ENCODE results near the gene COMMD4.
"Not testable (repeated sequence)": the region's sequence is repeated elsewhere in the genome, so short reads cannot be mapped to it uniquely, and the experiment has no call there.

The COMMD4 gene

DNA sequence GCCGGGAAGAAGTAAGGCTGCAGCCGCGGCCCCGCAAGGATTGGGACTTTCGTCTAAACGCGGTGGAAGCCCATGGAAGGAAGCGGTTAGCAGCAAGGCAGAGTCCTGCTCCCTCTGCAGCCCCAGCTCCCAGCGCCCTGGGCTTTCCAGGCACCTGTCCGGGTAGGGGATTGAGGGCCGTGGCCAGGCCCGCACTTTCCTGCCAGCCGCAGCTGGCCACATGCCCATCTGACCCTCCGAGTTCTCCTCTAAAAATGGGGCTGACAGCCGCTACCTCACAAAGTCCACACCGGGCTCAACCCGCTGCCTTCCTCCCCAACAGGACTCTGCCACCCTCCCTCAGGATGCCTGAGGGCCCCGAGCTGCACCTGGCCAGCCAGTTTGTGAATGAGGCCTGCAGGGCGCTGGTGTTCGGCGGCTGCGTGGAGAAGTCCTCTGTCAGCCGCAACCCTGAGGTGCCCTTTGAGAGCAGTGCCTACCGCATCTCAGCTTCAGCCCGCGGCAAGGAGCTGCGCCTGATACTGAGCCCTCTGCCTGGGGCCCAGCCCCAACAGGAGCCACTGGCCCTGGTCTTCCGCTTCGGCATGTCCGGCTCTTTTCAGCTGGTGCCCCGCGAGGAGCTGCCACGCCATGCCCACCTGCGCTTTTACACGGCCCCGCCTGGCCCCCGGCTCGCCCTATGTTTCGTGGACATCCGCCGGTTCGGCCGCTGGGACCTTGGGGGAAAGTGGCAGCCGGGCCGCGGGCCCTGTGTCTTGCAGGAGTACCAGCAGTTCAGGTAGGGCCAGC is 12.9 kb downstream of the COMMD4 start:
- TF ChIP-seq, protein P1, sequence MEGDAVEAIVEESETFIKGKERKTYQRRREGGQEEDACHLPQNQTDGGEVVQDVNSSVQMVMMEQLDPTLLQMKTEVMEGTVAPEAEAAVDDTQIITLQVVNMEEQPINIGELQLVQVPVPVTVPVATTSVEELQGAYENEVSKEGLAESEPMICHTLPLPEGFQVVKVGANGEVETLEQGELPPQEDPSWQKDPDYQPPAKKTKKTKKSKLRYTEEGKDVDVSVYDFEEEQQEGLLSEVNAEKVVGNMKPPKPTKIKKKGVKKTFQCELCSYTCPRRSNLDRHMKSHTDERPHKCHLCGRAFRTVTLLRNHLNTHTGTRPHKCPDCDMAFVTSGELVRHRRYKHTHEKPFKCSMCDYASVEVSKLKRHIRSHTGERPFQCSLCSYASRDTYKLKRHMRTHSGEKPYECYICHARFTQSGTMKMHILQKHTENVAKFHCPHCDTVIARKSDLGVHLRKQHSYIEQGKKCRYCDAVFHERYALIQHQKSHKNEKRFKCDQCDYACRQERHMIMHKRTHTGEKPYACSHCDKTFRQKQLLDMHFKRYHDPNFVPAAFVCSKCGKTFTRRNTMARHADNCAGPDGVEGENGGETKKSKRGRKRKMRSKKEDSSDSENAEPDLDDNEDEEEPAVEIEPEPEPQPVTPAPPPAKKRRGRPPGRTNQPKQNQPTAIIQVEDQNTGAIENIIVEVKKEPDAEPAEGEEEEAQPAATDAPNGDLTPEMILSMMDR (IDR thresholded peaks at IDR 0.05; ENCODE audit: low read depth, low read length, missing control alignments), result no peak
- no peak overlapping the region for H3K4me3 ChIP-seq (ENCODE audit: low read depth, low read length)
- DNase-seq (ENCODE audit: low read depth), result no peak

GRCh38 chr15:75349351-75349669 is 13.4 kb downstream of the COMMD4 start:
- DNase-seq (ENCODE audit: low read depth); H3K4me3 ChIP-seq (ENCODE audit: low read depth, low read length): not testable (repeated sequence)

DNA sequence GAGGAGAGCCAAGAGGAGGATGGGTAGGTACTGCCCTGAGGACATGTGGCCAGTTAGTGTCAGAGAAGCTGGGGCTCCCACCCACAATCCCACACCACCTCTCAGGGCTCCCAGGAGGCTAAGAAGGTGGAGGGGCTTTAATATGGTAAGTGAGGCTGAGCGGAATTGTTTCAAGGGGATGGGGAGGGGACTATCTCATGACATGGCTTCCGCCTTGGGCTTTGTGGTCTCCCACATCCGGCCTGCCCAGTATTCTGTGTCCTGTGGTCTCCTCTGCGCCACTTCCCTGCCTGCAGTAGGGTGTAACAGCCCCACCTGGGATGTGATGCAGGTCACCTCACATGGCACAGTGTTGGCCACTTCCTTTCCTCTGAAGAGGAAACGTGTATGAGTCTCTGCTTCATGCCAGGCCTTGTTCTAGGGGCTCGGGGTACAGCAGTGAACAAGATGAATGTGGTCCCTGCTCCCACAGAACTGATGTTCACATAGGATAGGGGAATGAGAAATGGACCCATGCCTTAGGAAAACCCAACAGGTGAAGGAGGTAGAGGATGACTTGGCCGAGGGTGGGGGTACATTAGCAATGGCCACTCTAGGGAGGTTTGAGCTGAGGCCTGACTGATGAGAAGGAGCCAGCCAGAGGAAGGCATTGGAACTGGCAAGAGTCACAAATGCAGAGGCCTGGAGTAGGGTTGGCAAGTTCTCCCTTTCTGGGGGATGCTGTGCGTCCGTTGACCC is 14.2 kb downstream of the COMMD4 start:
- H3K4me3 ChIP-seq (ENCODE audit: low read depth, low read length), result no peak overlapping the region
- TF ChIP-seq, protein P1 (IDR thresholded peaks at IDR 0.05; ENCODE audit: low read depth, low read length, missing control alignments), result no peak
- peak; percentile 64 for DNase-seq (ENCODE audit: low read depth)

DNA sequence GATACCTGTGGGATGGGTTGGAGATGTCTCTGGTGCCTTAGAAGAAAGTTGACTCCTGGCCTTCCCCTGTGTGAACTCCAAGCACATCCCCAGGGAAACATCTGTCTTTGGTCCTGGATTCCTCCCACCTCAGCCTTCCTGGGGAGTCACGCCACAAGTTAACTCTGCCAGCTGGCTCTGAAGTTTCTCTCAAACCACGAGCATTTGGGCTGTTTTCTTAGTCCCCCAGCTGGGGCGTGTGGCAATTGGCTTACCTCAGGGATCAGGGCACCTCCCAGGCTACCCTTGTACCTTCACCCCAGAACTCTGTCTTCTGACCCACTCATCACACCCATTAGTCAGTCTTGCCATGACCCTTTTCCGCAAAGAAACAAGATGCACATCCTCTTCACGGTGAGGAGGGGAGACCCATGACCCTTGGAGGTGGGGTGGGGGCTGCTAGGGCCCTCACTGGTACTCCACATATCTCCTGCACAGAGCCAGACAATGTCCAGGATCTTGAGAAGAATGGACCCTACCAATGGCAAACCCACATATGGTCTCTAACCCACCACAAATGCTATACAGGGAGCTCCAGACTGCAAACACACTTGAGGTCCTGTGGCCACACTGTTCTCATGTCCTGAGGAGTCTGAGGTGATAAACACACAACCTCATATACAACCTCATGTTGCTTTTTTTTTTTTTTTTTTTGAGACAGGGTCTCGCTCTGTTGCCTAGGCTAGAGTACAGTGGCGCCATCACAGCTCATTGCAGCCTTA is 14.9 kb downstream of the COMMD4 start:
- TF ChIP-seq, protein P1 (IDR thresholded peaks at IDR 0.05; ENCODE audit: low read depth, low read length, missing control alignments), result no peak
- no peak for DNase-seq (ENCODE audit: low read depth)
- no peak overlapping the region for H3K4me3 ChIP-seq (ENCODE audit: low read depth, low read length)

GRCh38 chr15:75352186-75353080 is 16.6 kb downstream of the COMMD4 start:
- DNase-seq (ENCODE audit: low read depth), result no peak
- no peak overlapping the region for H3K4me3 ChIP-seq (ENCODE audit: low read depth, low read length)
- TF ChIP-seq, protein P1 (IDR thresholded peaks at IDR 0.05; ENCODE audit: low read depth, low read length, missing control alignments), result no peak

GRCh38 chr15:75353604-75354003 is 17.7 kb downstream of the COMMD4 start:
- TF ChIP-seq, protein P1 (IDR thresholded peaks at IDR 0.05; ENCODE audit: low read depth, low read length, missing control alignments), result no peak
- DNase-seq (ENCODE audit: low read depth), result no peak
- no peak overlapping the region for H3K4me3 ChIP-seq (ENCODE audit: low read depth, low read length)
